ENCODE data around the gene BTRC.
A peak's percentile ranks its signal among the peaks of the same experiment; 100 is the strongest.

Gene BTRC

GRCh38 chr10:101569622-101570427 lies 215.9 kb downstream of the BTRC start:
- peak; percentile 72 for DNase-seq

- DNase-seq, result no peak
Measured at GRCh38 chr10:101570428-101571270, 216.7 kb downstream of the BTRC start.

GRCh38 chr10:101571271-101571925 lies 217.4 kb downstream of the BTRC start:
- DNase-seq, result no peak

GRCh38 chr10:101572126-101572525 lies 218.2 kb downstream of the BTRC start:
- no peak for DNase-seq

GRCh38 chr10:101572785-101573184 lies 218.8 kb downstream of the BTRC start:
- DNase-seq, result no peak

GRCh38 chr10:101573885-101574753 lies 220.2 kb downstream of the BTRC start:
- no peak for DNase-seq

GRCh38 chr10:101575091-101575490 lies 221.1 kb downstream of the BTRC start:
- no peak for DNase-seq

- DNase-seq, result no peak
Measured at GRCh38 chr10:101575580-101576210, 221.7 kb downstream of the BTRC start.

GRCh38 chr10:101576211-101576863 lies 222.4 kb downstream of the BTRC start:
- no peak for DNase-seq

GRCh38 chr10:101577121-101577871 lies 223.3 kb downstream of the BTRC start:
- DNase-seq, result no peak

GRCh38 chr10:101578192-101578591 lies 224.2 kb downstream of the BTRC start:
- DNase-seq, result no peak

- DNase-seq, result no peak
Measured at GRCh38 chr10:101578803-101579515, 225.0 kb downstream of the BTRC start.

- DNase-seq, result no peak
Measured at GRCh38 chr10:101579516-101579870, 225.5 kb downstream of the BTRC start.

GRCh38 chr10:101580486-101581399 lies 226.8 kb downstream of the BTRC start:
- no peak for DNase-seq

GRCh38 chr10:101585841-101586240 lies 231.9 kb downstream of the BTRC start:
- DNase-seq, result no peak

- peak; percentile 77 for DNase-seq
Measured at GRCh38 chr10:101587725-101588653, 234.0 kb downstream of the BTRC start, which contains the start of the genes DPCD and POLL. DPCD (plus strand) TSS chr10:101588321; CDS start chr10:101588337, 16 bp downstream. POLL (minus strand) TSS chr10:101588257; CDS start chr10:101587360, 897 bp downstream.

- no peak for DNase-seq
Measured at GRCh38 chr10:101588879-101589278, 234.9 kb downstream of the BTRC start.
